Stimulated activated CD8-positive, alpha-beta memory T cell treated with anti-CD3 and anti-CD28 coated beads, Interleukin-4, amount 100 ng/mL, for 1 hour (primary cell): ENCODE results near the gene ZNF792.
"Not testable (repeated sequence)": the region's sequence is repeated elsewhere in the genome, so short reads cannot be mapped to it uniquely, and the experiment has no call there.

Experiments used
- DNase-seq, 2 donors: peaks; one replicate each; pipeline ENCODE4 v3.0.0-alpha.2; 2020; ENCODE audit warnings: low read depth in 2 of 2, low spot score in 1 of 2

ZNF792 gene

GRCh38 chr19:34972163-34972705 is 8.2 kb upstream of the ZNF792 start:
- DNase-seq, result no peak

GRCh38 chr19:34970185-34970780 is 6.3 kb upstream of the ZNF792 start:
- not testable (repeated sequence) for DNase-seq

GRCh38 chr19:34969721-34970120 is 5.7 kb upstream of the ZNF792 start:
- DNase-seq, result no peak

- no peak for DNase-seq
Observed at GRCh38 chr19:34967551-34967950, 3.5 kb upstream of the ZNF792 start.

GRCh38 chr19:34965505-34965904 is 1.5 kb upstream of the ZNF792 start:
- not testable (repeated sequence) for DNase-seq

GRCh38 chr19:34964598-34964997 is 569 bp upstream of the ZNF792 start:
- no peak for DNase-seq

- no peak for DNase-seq
Observed at GRCh38 chr19:34962687-34963572, 1.1 kb downstream of the ZNF792 start.

- no peak for DNase-seq
Observed at GRCh38 chr19:34961775-34962686, 2.0 kb downstream of the ZNF792 start.

- DNase-seq, result no peak
Observed at GRCh38 chr19:34960940-34961679, 2.9 kb downstream of the ZNF792 start.

- DNase-seq, result no peak
Observed at GRCh38 chr19:34960103-34960805, 3.8 kb downstream of the ZNF792 start.

GRCh38 chr19:34959021-34959420 is 5.0 kb downstream of the ZNF792 start:
- no peak for DNase-seq

GRCh38 chr19:34957830-34958751 is 5.9 kb downstream of the ZNF792 start:
- no peak for DNase-seq

GRCh38 chr19:34953092-34953491 is 10.9 kb downstream of the ZNF792 start:
- DNase-seq, result no peak

- no peak for DNase-seq
Observed at GRCh38 chr19:34943861-34944573, 20.0 kb downstream of the ZNF792 start.

- no peak for DNase-seq
Observed at GRCh38 chr19:34938886-34939285, 25.1 kb downstream of the ZNF792 start.

- DNase-seq, result no peak
Observed at GRCh38 chr19:34936184-34936583, 27.8 kb downstream of the ZNF792 start.

- DNase-seq, result no peak
Observed at GRCh38 chr19:34932494-34932893, 31.5 kb downstream of the ZNF792 start.

GRCh38 chr19:34926685-34927375 is 37.2 kb downstream of the ZNF792 start, which contains the start of gene ZNF30:
Gene ZNF30, plus strand, starts transcription at chr19:34926903. Its CDS starts 3,045 bp downstream, at chr19:34929948.
- peak; percentile 44 to 72 for DNase-seq
